Measurements from ENCODE around the gene PRR23B.

Gene PRR23B

GRCh38 chr3:138974462-138974861 is 46.3 kb downstream of the PRR23B start:
- no peak for DNase-seq (ENCODE audit: low spot score)

GRCh38 chr3:138972941-138973340 is 47.8 kb downstream of the PRR23B start:
- no peak for DNase-seq (ENCODE audit: low spot score)

- DNase-seq (ENCODE audit: low spot score) = no peak
Measured at GRCh38 chr3:138971766-138972320, 48.9 kb downstream of the PRR23B start.

Data from SW480 (cell line).